NB4 (cell line): ENCODE measurements around the gene FAM9C.

Experiments used
- CTCF ChIP-seq: IDR thresholded peaks from one replicate; pipeline ENCODE4 v1.5.1; 2012; ENCODE audit warnings: low read depth, low read length
- MYC ChIP-seq: IDR thresholded peaks from 2 replicates; pipeline ENCODE4 v1.6.1; 2011; ENCODE audit warnings: low read depth, low read length
- POLR2A ChIP-seq: IDR thresholded peaks from 2 replicates; pipeline ENCODE4 v1.6.1; 2011; ENCODE audit warnings: mild to moderate bottlenecking; ENCODE audit not compliant: insufficient read length; ENCODE audit errors: extremely low read depth
- TF ChIP-seq, protein P1 (sequence below): IDR thresholded peaks from 2 replicates; pipeline ENCODE4 v1.6.1; 2011; ENCODE audit warnings: low read depth, low read length

GRCh38 chrX:13013363-13014110 is 30.9 kb downstream of the FAM9C start:
- TF ChIP-seq CTCF (no peak), POLR2A (no peak), MYC (peak; percentile 49; the same call in 1 of the 2 replicates)
- TF ChIP-seq, protein P1, sequence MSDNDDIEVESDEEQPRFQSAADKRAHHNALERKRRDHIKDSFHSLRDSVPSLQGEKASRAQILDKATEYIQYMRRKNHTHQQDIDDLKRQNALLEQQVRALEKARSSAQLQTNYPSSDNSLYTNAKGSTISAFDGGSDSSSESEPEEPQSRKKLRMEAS = peak; percentile 35; the same call in 1 of the 2 replicates
